Fibroblast of pulmonary artery (primary cell): ENCODE measurements around the gene PSPN.
A peak's percentile ranks its signal among the peaks of the same experiment; 100 is the strongest.

Experiments
- DNase-seq: peaks from one replicate; pipeline ENCODE4 v3.0.0-alpha.2; 2010; ENCODE audit warnings: low read depth
- H3K4me3 ChIP-seq: replicated peaks from 2 replicates; pipeline ENCODE4 v1.5.1; 2011; ENCODE audit warnings: low read depth, mild to moderate bottlenecking, control low read depth, low read length, moderate library complexity
- TF ChIP-seq, protein P1 (sequence below): IDR thresholded peaks from 2 replicates; pipeline ENCODE4 v1.5.1; 2011; ENCODE audit warnings: mild to moderate bottlenecking, control low read depth, low read length, inconsistent platforms; ENCODE audit errors: missing control alignments

PSPN gene

DNA sequence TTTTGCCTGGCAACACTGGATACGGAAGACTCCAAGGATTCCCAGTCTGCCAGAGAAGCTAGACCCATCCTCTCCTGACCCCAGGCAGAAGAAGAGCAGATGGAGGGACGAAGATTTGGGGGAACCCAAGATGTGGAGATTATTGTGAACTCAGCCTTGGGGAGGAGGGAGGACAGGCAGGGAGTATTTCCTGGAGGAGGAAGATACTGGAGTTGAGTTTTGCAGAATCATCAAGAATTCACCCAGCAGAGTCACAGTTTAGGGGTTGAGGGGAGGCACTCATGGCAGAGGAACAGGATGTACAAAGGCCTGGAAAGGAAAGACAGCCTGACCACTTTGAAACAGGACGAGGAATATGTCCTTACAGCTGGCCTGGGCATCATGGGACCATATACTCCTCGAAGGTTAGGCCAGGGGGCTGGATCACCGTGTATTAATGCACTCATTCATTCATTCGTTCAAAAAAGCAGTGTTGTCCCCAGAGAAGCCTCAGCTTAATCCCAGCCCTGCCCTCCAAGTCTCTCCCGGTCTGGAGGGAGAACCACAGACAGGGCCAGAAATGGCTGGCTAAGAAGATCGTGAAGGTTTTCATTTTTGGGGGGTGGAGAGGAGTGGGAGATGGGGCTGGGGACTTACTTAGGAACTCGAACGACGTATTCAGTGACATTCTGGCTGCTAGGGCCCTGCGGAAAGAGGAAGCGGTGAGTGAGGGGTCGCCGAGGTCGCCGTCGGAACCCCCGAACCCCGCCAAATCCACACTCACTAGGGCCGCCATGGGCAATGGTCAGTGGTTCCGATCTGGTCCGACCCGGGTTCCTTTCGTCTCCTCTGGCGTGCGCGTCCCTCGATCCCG is 16.7 kb upstream of the PSPN start:
- peak overlapping the region; percentile 92 for H3K4me3 ChIP-seq
- TF ChIP-seq, protein P1, sequence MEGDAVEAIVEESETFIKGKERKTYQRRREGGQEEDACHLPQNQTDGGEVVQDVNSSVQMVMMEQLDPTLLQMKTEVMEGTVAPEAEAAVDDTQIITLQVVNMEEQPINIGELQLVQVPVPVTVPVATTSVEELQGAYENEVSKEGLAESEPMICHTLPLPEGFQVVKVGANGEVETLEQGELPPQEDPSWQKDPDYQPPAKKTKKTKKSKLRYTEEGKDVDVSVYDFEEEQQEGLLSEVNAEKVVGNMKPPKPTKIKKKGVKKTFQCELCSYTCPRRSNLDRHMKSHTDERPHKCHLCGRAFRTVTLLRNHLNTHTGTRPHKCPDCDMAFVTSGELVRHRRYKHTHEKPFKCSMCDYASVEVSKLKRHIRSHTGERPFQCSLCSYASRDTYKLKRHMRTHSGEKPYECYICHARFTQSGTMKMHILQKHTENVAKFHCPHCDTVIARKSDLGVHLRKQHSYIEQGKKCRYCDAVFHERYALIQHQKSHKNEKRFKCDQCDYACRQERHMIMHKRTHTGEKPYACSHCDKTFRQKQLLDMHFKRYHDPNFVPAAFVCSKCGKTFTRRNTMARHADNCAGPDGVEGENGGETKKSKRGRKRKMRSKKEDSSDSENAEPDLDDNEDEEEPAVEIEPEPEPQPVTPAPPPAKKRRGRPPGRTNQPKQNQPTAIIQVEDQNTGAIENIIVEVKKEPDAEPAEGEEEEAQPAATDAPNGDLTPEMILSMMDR, result no peak
- no peak for DNase-seq

DNA sequence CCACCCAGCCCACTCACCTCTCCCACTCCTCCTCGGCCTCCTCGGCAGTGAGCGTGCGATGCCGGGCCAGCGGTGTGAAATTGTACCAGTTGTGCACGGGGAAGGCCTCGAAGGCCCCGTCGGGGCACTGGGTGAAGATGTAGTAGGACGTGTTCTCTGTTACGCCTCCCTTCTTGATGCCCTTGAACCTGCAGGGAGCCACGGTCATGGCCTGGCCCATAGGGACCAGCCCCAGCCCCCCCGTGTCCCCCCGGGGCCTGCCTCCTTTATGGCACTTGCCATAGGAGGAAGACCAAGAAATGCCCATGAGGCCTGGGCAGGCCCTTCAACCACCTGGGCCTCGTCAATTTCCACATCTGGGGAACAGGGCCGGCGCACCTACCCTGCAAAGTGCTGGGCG is 11.6 kb upstream of the PSPN start:
- TF ChIP-seq, protein P1, result no peak

GRCh38 chr19:6384381-6384780 is 8.6 kb upstream of the PSPN start:
- no peak overlapping the region for H3K4me3 ChIP-seq
- TF ChIP-seq, protein P1, result no peak
- no peak for DNase-seq

More for the DNA sequence above, 11.6 kb upstream of the PSPN start:
- H3K4me3 ChIP-seq, result no peak overlapping the region
- DNase-seq, result no peak

DNA sequence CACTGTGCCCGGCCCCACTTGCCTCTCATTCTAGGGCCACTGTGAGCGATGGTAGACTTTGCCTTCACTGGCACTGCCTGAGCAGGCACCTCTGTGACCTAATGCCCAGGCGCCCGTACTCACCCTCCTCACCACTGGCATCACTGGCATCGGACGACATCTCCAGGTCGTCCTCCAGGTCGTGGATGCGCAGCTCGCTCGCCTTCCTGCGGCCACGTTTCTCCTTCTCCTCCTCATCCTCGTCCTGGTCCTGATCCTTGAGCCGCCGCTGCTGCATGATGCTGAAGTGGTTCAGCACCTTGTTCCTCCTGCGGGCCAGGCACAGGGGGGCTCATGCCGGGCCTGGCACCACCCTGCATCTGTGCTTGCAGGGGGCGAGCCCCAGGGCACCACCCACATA is 7.5 kb upstream of the PSPN start:
- TF ChIP-seq, protein P1, result no peak
- DNase-seq, result no peak
- H3K4me3 ChIP-seq, result no peak overlapping the region

GRCh38 chr19:6381030-6381750 is 5.5 kb upstream of the PSPN start:
- no peak overlapping the region for H3K4me3 ChIP-seq
- no peak for DNase-seq
- TF ChIP-seq, protein P1, result no peak

DNA sequence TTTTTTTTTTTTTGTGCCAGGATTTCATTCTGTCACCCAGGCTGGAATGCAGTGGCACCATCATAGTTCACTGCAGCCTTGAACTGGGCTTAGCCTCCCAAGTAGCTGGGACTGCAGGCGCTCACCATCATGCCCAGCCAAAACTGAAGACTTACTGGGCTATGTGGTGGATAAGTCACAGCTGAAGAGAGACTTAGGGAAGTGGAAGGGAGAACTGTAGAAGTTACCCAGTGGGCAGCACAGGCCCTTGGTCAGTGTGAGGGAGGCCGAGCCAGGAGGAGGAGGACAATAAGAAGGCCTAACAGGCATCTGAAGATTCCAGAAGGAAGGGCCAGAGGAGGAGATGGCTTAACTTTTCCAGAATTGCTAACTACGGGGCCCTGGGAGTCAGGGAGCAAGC is 4.0 kb upstream of the PSPN start:
- TF ChIP-seq, protein P1, result no peak
- no peak overlapping the region for H3K4me3 ChIP-seq
- no peak for DNase-seq

DNA sequence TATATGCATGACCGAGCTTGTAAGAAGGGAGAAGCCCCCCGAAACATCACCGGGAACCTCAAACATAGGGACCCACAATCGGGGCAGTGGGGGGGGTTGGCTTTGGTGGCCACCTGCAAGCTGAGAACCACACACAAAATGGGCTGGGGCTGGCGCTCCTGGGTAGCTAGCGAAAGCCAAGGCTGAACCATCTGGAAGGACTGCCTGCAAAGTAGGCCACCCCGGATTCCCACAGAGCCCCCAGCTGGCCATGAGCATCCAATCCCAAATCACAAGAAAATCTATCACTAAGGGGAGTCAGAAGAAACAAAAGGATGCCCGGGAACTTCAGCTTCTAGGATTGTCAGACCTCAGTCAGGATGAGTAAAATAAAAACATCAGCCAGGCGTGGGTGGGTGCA is 2.8 kb upstream of the PSPN start:
- no peak overlapping the region for H3K4me3 ChIP-seq
- no peak for DNase-seq
- TF ChIP-seq, protein P1, result no peak
